GM19351 (cell line): ENCODE data around the gene EID3.

Source experiments
- ATAC-seq: cut with Tn5 transposase; IDR thresholded peaks from one replicate; pipeline ENCODE4 v1.9.1; 2021; ENCODE audit warnings: mild to moderate bottlenecking, moderate library complexity; ENCODE audit not compliant: unreplicated experiment

Gene EID3

GRCh38 chr12:104353012-104353981 lies 49.8 kb downstream of the EID3 start:
- no peak for ATAC-seq

GRCh38 chr12:104354167-104354867 lies 50.8 kb downstream of the EID3 start:
- ATAC-seq, result no peak
